ENCODE measurements around the gene L2HGDH.

L2HGDH gene

DNA sequence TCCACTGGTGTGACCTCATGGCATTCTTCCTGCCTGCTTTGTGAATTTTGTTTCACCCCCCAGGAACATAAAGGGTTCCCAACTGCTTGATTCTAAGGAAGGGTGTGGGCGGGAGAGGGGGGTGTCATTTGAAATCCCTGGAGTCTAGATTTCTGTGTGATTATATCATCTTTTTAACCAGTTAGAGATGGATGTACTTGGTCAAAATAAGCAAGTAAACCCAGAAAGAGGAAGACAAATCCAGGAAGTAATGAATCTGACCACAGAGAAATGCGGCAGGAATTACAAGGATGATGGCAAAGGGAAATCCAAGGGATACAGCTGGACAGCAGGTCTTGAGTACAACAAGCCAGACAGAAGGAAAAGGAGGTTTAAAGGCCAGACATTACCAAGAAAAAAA is 38.9 kb upstream of the L2HGDH start:
- Histone ChIP-seq H3K36me3 (ENCODE audit: control insufficient read depth, low read length) (no peaks in the 10 kb centered on the region), H3K27ac (ENCODE audit: low read depth, low read length) (no peak overlapping the region), H3F3A (ENCODE audit: control insufficient read depth, insufficient read depth) (no peaks in the 10 kb centered on the region), H4K20me1 (ENCODE audit: control insufficient read depth, insufficient read depth, low read depth, low read length) (no peaks in the 10 kb centered on the region), H3K9me3 (ENCODE audit: control insufficient read depth, insufficient read depth, low read length) (no peaks in the 10 kb centered on the region), H3K4me3 (ENCODE audit: low read length) (no peak overlapping the region), H3K79me2 (ENCODE audit: control insufficient read depth, low read length) (no peaks in the 10 kb centered on the region), H3K27me3 (ENCODE audit: control insufficient read depth, low read length) (no peaks in the 10 kb centered on the region), H3K4me1 (ENCODE audit: control insufficient read depth, low read length) (0 out of 2 replicates have a peak, but pooled peaks cover 3% of the 10 kb centered on the region), H3K9me2 (replicated peaks; ENCODE audit: control insufficient read depth, low read length) (no peaks in the 10 kb centered on the region), H3K4me2 (ENCODE audit: low read length) (no peak overlapping the region)
- TF ChIP-seq, protein P1, sequence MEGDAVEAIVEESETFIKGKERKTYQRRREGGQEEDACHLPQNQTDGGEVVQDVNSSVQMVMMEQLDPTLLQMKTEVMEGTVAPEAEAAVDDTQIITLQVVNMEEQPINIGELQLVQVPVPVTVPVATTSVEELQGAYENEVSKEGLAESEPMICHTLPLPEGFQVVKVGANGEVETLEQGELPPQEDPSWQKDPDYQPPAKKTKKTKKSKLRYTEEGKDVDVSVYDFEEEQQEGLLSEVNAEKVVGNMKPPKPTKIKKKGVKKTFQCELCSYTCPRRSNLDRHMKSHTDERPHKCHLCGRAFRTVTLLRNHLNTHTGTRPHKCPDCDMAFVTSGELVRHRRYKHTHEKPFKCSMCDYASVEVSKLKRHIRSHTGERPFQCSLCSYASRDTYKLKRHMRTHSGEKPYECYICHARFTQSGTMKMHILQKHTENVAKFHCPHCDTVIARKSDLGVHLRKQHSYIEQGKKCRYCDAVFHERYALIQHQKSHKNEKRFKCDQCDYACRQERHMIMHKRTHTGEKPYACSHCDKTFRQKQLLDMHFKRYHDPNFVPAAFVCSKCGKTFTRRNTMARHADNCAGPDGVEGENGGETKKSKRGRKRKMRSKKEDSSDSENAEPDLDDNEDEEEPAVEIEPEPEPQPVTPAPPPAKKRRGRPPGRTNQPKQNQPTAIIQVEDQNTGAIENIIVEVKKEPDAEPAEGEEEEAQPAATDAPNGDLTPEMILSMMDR (IDR thresholded peaks at IDR 0.05; ENCODE audit: low read depth, low read length, poor library complexity, severe bottlenecking) = no peak
- no peak for TF ChIP-seq EZH2phosphoT487 (IDR thresholded peaks at IDR 0.05; ENCODE audit: borderline replicate concordance, low read length)

DNA sequence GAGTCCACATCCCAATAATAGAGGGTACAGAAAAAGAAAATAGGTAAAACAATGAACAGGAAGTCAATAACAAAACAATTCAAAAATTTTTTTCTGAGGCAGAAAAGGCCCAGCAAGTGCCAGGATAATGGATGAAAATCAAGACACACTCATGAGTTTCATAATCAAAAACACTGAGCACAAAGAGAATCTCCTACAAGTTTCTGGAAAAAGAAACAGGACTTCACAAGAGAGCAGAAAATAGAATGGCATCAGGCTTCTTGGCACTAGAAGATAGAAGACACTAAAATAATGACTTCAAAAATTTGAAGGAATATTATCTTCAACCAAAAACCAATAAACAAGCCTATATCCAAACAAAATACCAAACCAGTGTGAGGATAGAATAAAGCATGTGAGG is 36.9 kb upstream of the L2HGDH start:
- no peaks in the 10 kb centered on the region for H3K79me2 ChIP-seq (ENCODE audit: control insufficient read depth, low read length)
- H4K20me1 ChIP-seq (ENCODE audit: control insufficient read depth, insufficient read depth, low read depth, low read length) = no peaks in the 10 kb centered on the region
- H3K9me2 ChIP-seq (replicated peaks; ENCODE audit: control insufficient read depth, low read length) = no peaks in the 10 kb centered on the region
- H3K36me3 ChIP-seq (ENCODE audit: control insufficient read depth, low read length) = no peaks in the 10 kb centered on the region
- H3K4me1 ChIP-seq (ENCODE audit: control insufficient read depth, low read length) = 0 out of 2 replicates have a peak, but pooled peaks cover 3% of the 10 kb centered on the region
- H3K27me3 ChIP-seq (ENCODE audit: control insufficient read depth, low read length) = no peaks in the 10 kb centered on the region
- H3K9me3 ChIP-seq (ENCODE audit: control insufficient read depth, insufficient read depth, low read length) = no peaks in the 10 kb centered on the region
- no peak overlapping the region for H3K4me3 ChIP-seq (ENCODE audit: low read length)
- no peaks in the 10 kb centered on the region for H3F3A ChIP-seq (ENCODE audit: control insufficient read depth, insufficient read depth)
- no peak overlapping the region for H3K27ac ChIP-seq (ENCODE audit: low read depth, low read length)
- H3K4me2 ChIP-seq (ENCODE audit: low read length) = no peak overlapping the region
- TF ChIP-seq, protein P1 (IDR thresholded peaks at IDR 0.05; ENCODE audit: low read depth, low read length, poor library complexity, severe bottlenecking) = no peak
- no peak for TF ChIP-seq EZH2phosphoT487 (IDR thresholded peaks at IDR 0.05; ENCODE audit: borderline replicate concordance, low read length)

GRCh38 chr14:50347521-50347920 is 35.5 kb upstream of the L2HGDH start:
- Histone ChIP-seq H3K27ac (ENCODE audit: low read depth, low read length) (no peak overlapping the region), H3K9me3 (ENCODE audit: control insufficient read depth, insufficient read depth, low read length) (no peaks in the 10 kb centered on the region), H3K9me2 (replicated peaks; ENCODE audit: control insufficient read depth, low read length) (no peaks in the 10 kb centered on the region), H3K27me3 (ENCODE audit: control insufficient read depth, low read length) (no peaks in the 10 kb centered on the region), H3K4me1 (ENCODE audit: control insufficient read depth, low read length) (0 out of 2 replicates have a peak, but pooled peaks cover 3% of the 10 kb centered on the region), H3K4me2 (ENCODE audit: low read length) (no peak overlapping the region), H3K4me3 (ENCODE audit: low read length) (no peak overlapping the region), H3K36me3 (ENCODE audit: control insufficient read depth, low read length) (no peaks in the 10 kb centered on the region), H3F3A (ENCODE audit: control insufficient read depth, insufficient read depth) (no peaks in the 10 kb centered on the region), H3K79me2 (ENCODE audit: control insufficient read depth, low read length) (no peaks in the 10 kb centered on the region), H4K20me1 (ENCODE audit: control insufficient read depth, insufficient read depth, low read depth, low read length) (no peaks in the 10 kb centered on the region)
- TF ChIP-seq, protein P1 (IDR thresholded peaks at IDR 0.05; ENCODE audit: low read depth, low read length, poor library complexity, severe bottlenecking) = no peak
- TF ChIP-seq EZH2phosphoT487 (IDR thresholded peaks at IDR 0.05; ENCODE audit: borderline replicate concordance, low read length) = no peak

Measured in DOHH2 (cell line).